ENCODE measurements around the gene LRRC75A. TPM values are rescaled to one million over a fixed set of nuclear protein-coding genes. Genes with fewer than 3 reads are reported as not detected.

Gene LRRC75A
- total RNA-seq, 2 donors from 2014 or later, result 5.2 to 25.8 TPM

DNA sequence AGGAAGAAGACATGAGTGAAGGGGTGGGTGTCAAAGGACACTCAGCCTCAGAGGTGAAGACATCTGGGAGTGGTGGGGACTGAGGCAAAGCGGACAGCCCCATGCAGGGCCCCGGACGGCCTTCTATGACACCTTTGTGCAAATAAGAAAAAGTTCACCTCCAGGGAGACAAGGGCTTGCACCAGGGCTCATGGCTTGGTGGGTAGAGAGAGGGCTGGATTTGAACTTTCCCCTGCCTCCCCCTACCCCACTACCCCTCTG lies 30.5 kb downstream of the LRRC75A start:
- no peaks in the 10 kb centered on the region for H3K27me3 ChIP-seq (replicated peaks; ENCODE audit: insufficient read depth)
- no peak overlapping the region for H3K27ac ChIP-seq
- H3K36me3 ChIP-seq, result no peaks in the 10 kb centered on the region
- intact Hi-C loops (cut with DNase I), result no loop called here
- 92% methylated on average over 3 of the region's 3 CpGs for WGBS
- H3K9me3 ChIP-seq, result no peaks in the 10 kb centered on the region
- no peak overlapping the region for H3K4me3 ChIP-seq
- DNase-seq (ENCODE audit: low spot score), result no peak
- no peaks in the 10 kb centered on the region for H3K4me1 ChIP-seq (replicated peaks)
- TF ChIP-seq POLR2AphosphoS5 (IDR thresholded peaks at IDR 0.05), result no peak
- TF ChIP-seq, protein P1, sequence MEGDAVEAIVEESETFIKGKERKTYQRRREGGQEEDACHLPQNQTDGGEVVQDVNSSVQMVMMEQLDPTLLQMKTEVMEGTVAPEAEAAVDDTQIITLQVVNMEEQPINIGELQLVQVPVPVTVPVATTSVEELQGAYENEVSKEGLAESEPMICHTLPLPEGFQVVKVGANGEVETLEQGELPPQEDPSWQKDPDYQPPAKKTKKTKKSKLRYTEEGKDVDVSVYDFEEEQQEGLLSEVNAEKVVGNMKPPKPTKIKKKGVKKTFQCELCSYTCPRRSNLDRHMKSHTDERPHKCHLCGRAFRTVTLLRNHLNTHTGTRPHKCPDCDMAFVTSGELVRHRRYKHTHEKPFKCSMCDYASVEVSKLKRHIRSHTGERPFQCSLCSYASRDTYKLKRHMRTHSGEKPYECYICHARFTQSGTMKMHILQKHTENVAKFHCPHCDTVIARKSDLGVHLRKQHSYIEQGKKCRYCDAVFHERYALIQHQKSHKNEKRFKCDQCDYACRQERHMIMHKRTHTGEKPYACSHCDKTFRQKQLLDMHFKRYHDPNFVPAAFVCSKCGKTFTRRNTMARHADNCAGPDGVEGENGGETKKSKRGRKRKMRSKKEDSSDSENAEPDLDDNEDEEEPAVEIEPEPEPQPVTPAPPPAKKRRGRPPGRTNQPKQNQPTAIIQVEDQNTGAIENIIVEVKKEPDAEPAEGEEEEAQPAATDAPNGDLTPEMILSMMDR (IDR thresholded peaks at IDR 0.05), result no peak
- no peak for TF ChIP-seq POLR2A (IDR thresholded peaks at IDR 0.05)

DNA sequence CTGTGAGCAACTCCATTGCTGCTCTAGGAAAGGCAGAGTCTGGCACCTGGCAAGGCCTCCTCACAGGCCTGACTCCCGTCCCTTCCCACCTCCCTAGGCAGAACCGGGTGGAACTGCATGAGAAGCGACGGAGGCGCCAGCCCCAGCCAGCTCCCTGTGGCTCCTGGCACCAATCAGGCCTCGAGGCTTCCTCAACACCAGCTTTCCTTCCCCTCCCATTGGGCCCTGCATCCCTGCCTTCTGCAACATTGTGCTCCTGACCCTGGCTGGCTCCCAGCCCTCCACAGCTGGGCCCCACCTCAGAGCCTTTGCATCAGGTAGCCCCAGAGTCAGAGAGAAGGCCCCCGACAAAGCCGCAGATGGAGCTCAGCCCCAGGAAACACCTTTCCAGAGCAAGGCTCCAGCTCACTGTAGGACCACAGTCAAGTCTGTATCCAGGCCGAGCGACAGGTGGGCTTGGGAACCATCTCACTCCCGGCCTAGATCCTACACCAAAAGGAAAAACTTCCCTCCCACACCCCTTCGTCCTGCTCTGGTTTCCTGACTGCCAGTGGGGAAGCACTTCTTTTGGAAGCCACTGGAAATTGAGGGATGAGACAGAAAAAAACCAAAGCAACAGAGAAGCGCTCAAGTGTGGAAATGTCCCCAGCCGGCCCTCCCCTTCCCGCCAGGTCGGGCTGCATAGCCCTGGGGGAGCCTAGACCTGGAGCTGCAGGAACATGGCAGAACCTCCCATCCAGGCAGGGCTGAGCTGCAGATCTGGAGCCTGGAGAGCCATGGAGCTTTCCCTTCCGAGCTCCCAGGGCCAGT lies 31.0 kb downstream of the LRRC75A start:
- Histone ChIP-seq H3K9me3 (no peaks in the 10 kb centered on the region), H3K4me3 (no peak overlapping the region), H3K4me1 (replicated peaks) (no peaks in the 10 kb centered on the region), H3K27me3 (replicated peaks; ENCODE audit: insufficient read depth) (no peaks in the 10 kb centered on the region), H3K36me3 (no peaks in the 10 kb centered on the region), H3K27ac (no peak overlapping the region)
- TF ChIP-seq, protein P1 (IDR thresholded peaks at IDR 0.05), result no peak
- TF ChIP-seq POLR2AphosphoS5 (IDR thresholded peaks at IDR 0.05) (no peak), POLR2A (IDR thresholded peaks at IDR 0.05) (no peak)
- WGBS, result 94% methylated on average over 17 of the region's 17 CpGs
- intact Hi-C loops (cut with DNase I), result no loop called here
- DNase-seq (ENCODE audit: low spot score), result no peak

DNA sequence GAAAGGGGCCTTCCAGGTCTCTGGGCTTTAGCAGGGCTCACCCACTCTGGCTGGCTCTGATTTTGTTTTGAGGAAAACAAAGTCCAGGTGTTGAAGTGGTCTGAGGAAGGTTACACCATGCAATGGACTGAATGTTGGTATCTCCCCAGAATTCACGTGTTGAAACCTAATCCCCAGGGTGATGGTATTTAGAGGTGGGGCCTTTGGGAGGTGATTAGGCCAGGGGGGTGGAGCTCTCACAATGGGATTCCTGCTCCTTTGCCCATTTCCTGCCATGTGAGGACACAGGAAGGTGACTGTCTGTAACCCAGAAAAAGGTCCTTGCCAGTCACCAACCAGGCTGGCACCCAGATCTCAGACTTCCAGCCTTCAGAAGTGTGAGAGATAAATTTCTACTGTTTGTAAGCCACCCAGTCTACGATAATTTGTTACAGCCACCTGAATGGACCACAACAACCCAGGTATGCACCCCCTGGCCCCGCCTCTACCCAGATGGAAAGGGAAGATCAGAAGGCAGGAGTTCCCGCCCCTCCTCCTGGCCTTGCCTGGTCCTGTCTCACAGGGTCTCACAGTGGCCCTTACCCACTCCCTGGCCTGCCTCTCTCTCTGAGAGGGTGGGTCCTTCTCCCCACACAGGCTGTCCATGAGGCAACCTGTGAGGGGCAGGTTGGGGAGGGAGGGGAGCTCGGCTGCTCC lies 32.0 kb downstream of the LRRC75A start:
- 78% methylated on average over 5 of the region's 5 CpGs for WGBS
- intact Hi-C loops (cut with DNase I), result no loop called here

DNA sequence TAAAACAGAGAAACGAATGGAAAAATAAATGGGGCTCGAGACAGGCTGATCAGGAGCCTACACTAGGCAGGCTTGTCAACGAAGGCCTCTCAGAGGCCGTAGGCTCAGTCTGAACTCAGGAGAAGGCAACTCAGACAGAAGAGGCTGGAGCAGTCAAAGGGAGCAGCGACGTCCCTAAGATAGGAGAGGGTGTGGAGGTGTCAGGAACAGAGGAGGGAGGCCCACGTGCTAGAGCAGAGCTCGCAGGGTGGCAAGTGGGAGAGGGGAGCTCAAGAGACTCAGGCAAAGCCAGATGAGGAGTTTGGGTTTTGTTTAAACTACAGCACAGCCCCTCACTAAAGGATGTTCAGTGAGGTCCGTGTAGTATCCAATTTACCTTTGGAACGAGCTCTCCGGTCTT lies 32.7 kb downstream of the LRRC75A start:
- no peak for DNase-seq (ENCODE audit: low spot score)
- 85% methylated on average over 11 of the region's 11 CpGs for WGBS
- no peak overlapping the region for H3K27ac ChIP-seq
- intact Hi-C loops (cut with DNase I), result no loop called here
- H3K27me3 ChIP-seq (replicated peaks; ENCODE audit: insufficient read depth), result no peaks in the 10 kb centered on the region
- TF ChIP-seq, protein P1 (IDR thresholded peaks at IDR 0.05), result no peak
- no peak for TF ChIP-seq POLR2AphosphoS5 (IDR thresholded peaks at IDR 0.05)
- no peak for TF ChIP-seq POLR2A (IDR thresholded peaks at IDR 0.05)
- H3K9me3 ChIP-seq, result no peaks in the 10 kb centered on the region
- no peaks in the 10 kb centered on the region for H3K4me1 ChIP-seq (replicated peaks)
- no peaks in the 10 kb centered on the region for H3K36me3 ChIP-seq
- H3K4me3 ChIP-seq, result no peak overlapping the region

More for the DNA sequence above, 32.0 kb downstream of the LRRC75A start:
- Histone ChIP-seq H3K36me3 (no peaks in the 10 kb centered on the region), H3K27me3 (replicated peaks; ENCODE audit: insufficient read depth) (no peaks in the 10 kb centered on the region), H3K4me1 (replicated peaks) (no peaks in the 10 kb centered on the region), H3K4me3 (no peak overlapping the region), H3K9me3 (no peaks in the 10 kb centered on the region), H3K27ac (no peak overlapping the region)
- TF ChIP-seq, protein P1 (IDR thresholded peaks at IDR 0.05), result no peak
- no peak for TF ChIP-seq POLR2AphosphoS5 (IDR thresholded peaks at IDR 0.05)
- no peak for TF ChIP-seq POLR2A (IDR thresholded peaks at IDR 0.05)
- no peak for DNase-seq (ENCODE audit: low spot score)

Measured in prostate gland (tissue), 2 donors.